C4-2B (cell line): ENCODE results near the gene ZNF431.

Experiments
- H3K27ac ChIP-seq: fragments of 450-650 bp; 2 replicates; pipeline ENCODE4 v1.5.1; 2017
- CTCF ChIP-seq: fragments of 450-650 bp; conservative IDR thresholded peaks from 2 replicates; pipeline ENCODE4 v1.5.1; 2017; ENCODE audit warnings: mild to moderate bottlenecking
- ZFX ChIP-seq: fragments of 450-650 bp; IDR thresholded peaks from 2 replicates; pipeline ENCODE4 v1.6.1; 2017

The ZNF431 gene

GRCh38 chr19:21147540-21147939 lies 5.7 kb downstream of the ZNF431 start:
- TF ChIP-seq CTCF (no peak), ZFX (no peak)

GRCh38 chr19:21148681-21149080 lies 6.8 kb downstream of the ZNF431 start:
- no peak for TF ChIP-seq ZFX
- no peak for TF ChIP-seq CTCF
- no peak overlapping the region for H3K27ac ChIP-seq

More at GRCh38 chr19:21147540-21147939, 5.7 kb downstream of the ZNF431 start:
- no peak overlapping the region for H3K27ac ChIP-seq

- no peak overlapping the region for H3K27ac ChIP-seq
- no peak for TF ChIP-seq CTCF
- TF ChIP-seq ZFX = no peak
Measured at GRCh38 chr19:21149877-21150276, 8.0 kb downstream of the ZNF431 start.

- H3K27ac ChIP-seq = no peak overlapping the region
- TF ChIP-seq ZFX (no peak), CTCF (no peak)
Measured at GRCh38 chr19:21151460-21151859, 9.6 kb downstream of the ZNF431 start.

GRCh38 chr19:21158523-21159135 lies 16.8 kb downstream of the ZNF431 start:
- no peak for TF ChIP-seq CTCF
- TF ChIP-seq ZFX = no peak
- H3K27ac ChIP-seq = no peak overlapping the region

- TF ChIP-seq CTCF = no peak
- no peak for TF ChIP-seq ZFX
- H3K27ac ChIP-seq = no peak overlapping the region
Measured at GRCh38 chr19:21164541-21164940, 22.7 kb downstream of the ZNF431 start.

- TF ChIP-seq CTCF = no peak
- no peak for TF ChIP-seq ZFX
- no peak overlapping the region for H3K27ac ChIP-seq
Measured at GRCh38 chr19:21166436-21166835, 24.6 kb downstream of the ZNF431 start.
